Suppressor macrophage treated with lipopolysaccharide for 1 hour (primary cell): Measurements from ENCODE around the gene OR14K1.
"Not testable (repeated sequence)": the region's sequence is repeated elsewhere in the genome, so short reads cannot be mapped to it uniquely, and the experiment has no call there.

Experiments used
- DNase-seq, 3 donors: peaks; one replicate each; pipeline ENCODE4 v3.0.0-alpha.2; 2020 to 2022

The OR14K1 gene

GRCh38 chr1:247738315-247738714 is at the start of gene OR14K1:
Gene OR14K1, plus strand, starts transcription at chr1:247738615. Its CDS starts 0 bp downstream, at chr1:247738615.
- DNase-seq, result no peak

GRCh38 chr1:247701338-247701737 is 37.1 kb upstream of the OR14K1 start:
- peak in 1 of 3 donors; percentile 6 for DNase-seq

GRCh38 chr1:247710681-247711080 is 27.7 kb upstream of the OR14K1 start:
- not testable (repeated sequence) for DNase-seq

- no peak for DNase-seq
These were observed 24.7 kb upstream of the OR14K1 start for GRCh38 chr1:247713753-247714152.

- DNase-seq, result no peak
These were observed 21.9 kb upstream of the OR14K1 start, which contains the start of gene OR6F1 for GRCh38 chr1:247716546-247716945. Gene OR6F1, minus strand, starts transcription at chr1:247716646. Its CDS starts 3,891 bp downstream, at chr1:247712755.

- no peak for DNase-seq
These were observed 17.2 kb upstream of the OR14K1 start for GRCh38 chr1:247721222-247721621.

GRCh38 chr1:247740721-247741120 is 2.3 kb downstream of the OR14K1 start:
- no peak for DNase-seq

- no peak for DNase-seq
These were observed 3.3 kb downstream of the OR14K1 start for GRCh38 chr1:247741756-247742155.

- DNase-seq, result not testable (repeated sequence)
These were observed 3.9 kb downstream of the OR14K1 start for GRCh38 chr1:247742215-247742760.

GRCh38 chr1:247746391-247746935 is 8.0 kb downstream of the OR14K1 start:
- DNase-seq, result no peak

GRCh38 chr1:247747616-247748015 is 9.2 kb downstream of the OR14K1 start:
- no peak for DNase-seq

GRCh38 chr1:247748041-247748440 is 9.6 kb downstream of the OR14K1 start, which contains the start of gene OR14A2:
Gene OR14A2, minus strand, starts transcription at chr1:247748141.
- DNase-seq, result no peak

GRCh38 chr1:247749870-247750269 is 11.5 kb downstream of the OR14K1 start:
- no peak for DNase-seq

- DNase-seq, result not testable (repeated sequence)
These were observed 15.9 kb downstream of the OR14K1 start for GRCh38 chr1:247754311-247754710.

GRCh38 chr1:247760456-247760855 is 22.0 kb downstream of the OR14K1 start, which contains the start of gene OR1C1:
Gene OR1C1, minus strand, starts transcription at chr1:247760556. Its CDS starts 2,150 bp downstream, at chr1:247758406.
- DNase-seq, result no peak

GRCh38 chr1:247769603-247770002 is 31.2 kb downstream of the OR14K1 start:
- DNase-seq, result no peak
